ENCODE results near the gene XPO5. TPM values are rescaled to one million over a fixed set of nuclear protein-coding genes. Genes with fewer than 3 reads are reported as not detected.
A peak's percentile ranks its signal among the peaks of the same experiment; 100 is the strongest.

Gene XPO5
- 100 to 1,000 TPM in 1 of 2 donors, 10 to 100 TPM in 1; 67.3 to 109 TPM for total RNA-seq

GRCh38 chr6:43575772-43576551 is at the start of gene XPO5, which contains the start of gene POLH:
Gene XPO5 (minus strand): TSS chr6:43576038. CDS start chr6:43575864, 174 bp downstream.
Gene POLH (plus strand): TSS chr6:43576185. CDS start chr6:43582320, 6,135 bp downstream.
- H3K27me3 Mint-ChIP-seq = no peaks in the 10 kb centered on the region
- peak within 1 kb of the TSS; percentile 95 for H3K4me3 Mint-ChIP-seq
- no peaks in the 10 kb centered on the region for H3K9me3 Mint-ChIP-seq
- peak within 1 kb of the TSS; percentile 89 for H3K27ac Mint-ChIP-seq
- peaks cover 70% of the 10 kb centered on the region for H3K36me3 Mint-ChIP-seq (ENCODE audit: low read depth)
- peaks cover 29% of the 10 kb centered on the region for H3K4me1 Mint-ChIP-seq
- ATAC-seq (replicated peaks) = peak; percentile 93

GRCh38 chr6:43625393-43625992 is 49.7 kb upstream of the XPO5 start:
- no peaks in the 10 kb centered on the region for H3K9me3 Mint-ChIP-seq
- peaks cover 30% of the 10 kb centered on the region for H3K4me1 Mint-ChIP-seq
- no peak overlapping the region for H3K27ac Mint-ChIP-seq
- no peaks in the 10 kb centered on the region for H3K27me3 Mint-ChIP-seq
- H3K4me3 Mint-ChIP-seq = no peak overlapping the region
- no peak for ATAC-seq (replicated peaks)
- H3K36me3 Mint-ChIP-seq (ENCODE audit: low read depth) = peaks cover 81% of the 10 kb centered on the region

- no peak for ATAC-seq (replicated peaks)
- Mint-ChIP-seq H3K4me1 (peaks cover 26% of the 10 kb centered on the region), H3K27me3 (no peaks in the 10 kb centered on the region), H3K4me3 (no peak overlapping the region), H3K9me3 (no peaks in the 10 kb centered on the region), H3K36me3 (ENCODE audit: low read depth) (peaks cover 88% of the 10 kb centered on the region), H3K27ac (no peak overlapping the region)
These were observed 49.0 kb upstream of the XPO5 start for GRCh38 chr6:43624786-43625288.

GRCh38 chr6:43623880-43624785 is 48.3 kb upstream of the XPO5 start:
- Mint-ChIP-seq H3K4me3 (no peak overlapping the region), H3K36me3 (ENCODE audit: low read depth) (peaks cover 95% of the 10 kb centered on the region), H3K9me3 (no peaks in the 10 kb centered on the region), H3K27ac (peak overlapping the region; percentile 43), H3K27me3 (no peaks in the 10 kb centered on the region), H3K4me1 (peaks cover 25% of the 10 kb centered on the region)
- no peak for ATAC-seq (replicated peaks)

GRCh38 chr6:43622541-43622940 is 46.7 kb upstream of the XPO5 start:
- no peaks in the 10 kb centered on the region for H3K27me3 Mint-ChIP-seq
- H3K9me3 Mint-ChIP-seq = no peaks in the 10 kb centered on the region
- H3K36me3 Mint-ChIP-seq (ENCODE audit: low read depth) = peaks cover 89% of the 10 kb centered on the region
- H3K4me1 Mint-ChIP-seq = peaks cover 18% of the 10 kb centered on the region
- no peak overlapping the region for H3K4me3 Mint-ChIP-seq
- no peak for ATAC-seq (replicated peaks)
- peak overlapping the region; percentile 18 for H3K27ac Mint-ChIP-seq

- Mint-ChIP-seq H3K36me3 (ENCODE audit: low read depth) (peaks cover 88% of the 10 kb centered on the region), H3K27me3 (no peaks in the 10 kb centered on the region), H3K9me3 (no peaks in the 10 kb centered on the region), H3K4me3 (no peak overlapping the region), H3K4me1 (peaks cover 10% of the 10 kb centered on the region), H3K27ac (peak overlapping the region; percentile 18)
- ATAC-seq (replicated peaks) = no peak
These were observed 46.0 kb upstream of the XPO5 start for GRCh38 chr6:43621836-43622180.

GRCh38 chr6:43621078-43621835 is 45.4 kb upstream of the XPO5 start:
- no peak for ATAC-seq (replicated peaks)
- H3K36me3 Mint-ChIP-seq (ENCODE audit: low read depth) = peaks cover 88% of the 10 kb centered on the region
- peak overlapping the region; percentile 53 for H3K27ac Mint-ChIP-seq
- no peaks in the 10 kb centered on the region for H3K27me3 Mint-ChIP-seq
- no peak overlapping the region for H3K4me3 Mint-ChIP-seq
- H3K4me1 Mint-ChIP-seq = peaks cover 5% of the 10 kb centered on the region
- no peaks in the 10 kb centered on the region for H3K9me3 Mint-ChIP-seq

- Mint-ChIP-seq H3K27me3 (no peaks in the 10 kb centered on the region), H3K4me3 (no peak overlapping the region), H3K9me3 (no peaks in the 10 kb centered on the region), H3K27ac (no peak overlapping the region), H3K36me3 (ENCODE audit: low read depth) (peaks cover 80% of the 10 kb centered on the region), H3K4me1 (no peaks in the 10 kb centered on the region)
- no peak for ATAC-seq (replicated peaks)
These were observed 41.1 kb upstream of the XPO5 start for GRCh38 chr6:43616725-43617472.

GRCh38 chr6:43614396-43614730 is 38.5 kb upstream of the XPO5 start:
- Mint-ChIP-seq H3K4me1 (no peaks in the 10 kb centered on the region), H3K27ac (no peak overlapping the region), H3K9me3 (no peaks in the 10 kb centered on the region), H3K27me3 (no peaks in the 10 kb centered on the region), H3K4me3 (no peak overlapping the region), H3K36me3 (ENCODE audit: low read depth) (peaks cover 78% of the 10 kb centered on the region)
- ATAC-seq (replicated peaks) = no peak

GRCh38 chr6:43613721-43614395 is 38.0 kb upstream of the XPO5 start:
- Mint-ChIP-seq H3K4me1 (no peaks in the 10 kb centered on the region), H3K4me3 (no peak overlapping the region), H3K36me3 (ENCODE audit: low read depth) (peaks cover 78% of the 10 kb centered on the region), H3K9me3 (no peaks in the 10 kb centered on the region), H3K27ac (no peak overlapping the region), H3K27me3 (no peaks in the 10 kb centered on the region)
- ATAC-seq (replicated peaks) = no peak

- no peak for ATAC-seq (replicated peaks)
- Mint-ChIP-seq H3K27ac (peak overlapping the region; percentile 73), H3K27me3 (no peaks in the 10 kb centered on the region), H3K4me1 (peaks cover 5% of the 10 kb centered on the region), H3K4me3 (no peak overlapping the region), H3K9me3 (no peaks in the 10 kb centered on the region), H3K36me3 (ENCODE audit: low read depth) (peaks cover 97% of the 10 kb centered on the region)
These were observed 34.6 kb upstream of the XPO5 start for GRCh38 chr6:43610431-43610830.

GRCh38 chr6:43609402-43609801 is 33.6 kb upstream of the XPO5 start:
- ATAC-seq (replicated peaks) = no peak
- Mint-ChIP-seq H3K4me3 (no peak overlapping the region), H3K27ac (no peak overlapping the region), H3K27me3 (no peaks in the 10 kb centered on the region), H3K9me3 (no peaks in the 10 kb centered on the region), H3K4me1 (peaks cover 5% of the 10 kb centered on the region), H3K36me3 (ENCODE audit: low read depth) (peaks cover 98% of the 10 kb centered on the region)

- no peaks in the 10 kb centered on the region for H3K9me3 Mint-ChIP-seq
- peaks cover 5% of the 10 kb centered on the region for H3K4me1 Mint-ChIP-seq
- no peak overlapping the region for H3K4me3 Mint-ChIP-seq
- no peak for ATAC-seq (replicated peaks)
- H3K27ac Mint-ChIP-seq = peak overlapping the region; percentile 1
- no peaks in the 10 kb centered on the region for H3K27me3 Mint-ChIP-seq
- H3K36me3 Mint-ChIP-seq (ENCODE audit: low read depth) = peaks cover 98% of the 10 kb centered on the region
These were observed 33.0 kb upstream of the XPO5 start for GRCh38 chr6:43608807-43609206.
